GM15510 (cell line): ENCODE data around the gene MPO.

Experiments used
- POLR2A ChIP-seq: IDR thresholded peaks from 3 replicates; pipeline ENCODE4 v1.6.1; 2011; ENCODE audit warnings: borderline replicate concordance; ENCODE audit not compliant: insufficient read length; ENCODE audit errors: extremely low read depth

MPO gene

DNA sequence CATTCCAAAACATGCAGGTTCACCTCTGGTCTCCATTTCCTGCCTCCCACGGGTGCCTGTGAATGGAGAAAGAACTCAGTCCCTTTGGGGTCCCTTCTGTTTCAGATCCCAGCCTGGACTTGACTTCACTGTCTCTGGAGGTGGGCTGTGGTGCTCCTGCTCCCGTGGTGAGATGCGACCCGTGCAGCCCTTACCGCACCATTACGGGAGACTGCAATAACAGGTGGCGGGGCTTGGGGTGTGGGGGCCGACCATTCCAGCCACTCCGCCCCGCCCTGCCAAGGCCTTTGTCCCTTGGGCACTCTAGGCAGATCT lies 31.8 kb downstream of the MPO start:
- no peak for TF ChIP-seq POLR2A

DNA sequence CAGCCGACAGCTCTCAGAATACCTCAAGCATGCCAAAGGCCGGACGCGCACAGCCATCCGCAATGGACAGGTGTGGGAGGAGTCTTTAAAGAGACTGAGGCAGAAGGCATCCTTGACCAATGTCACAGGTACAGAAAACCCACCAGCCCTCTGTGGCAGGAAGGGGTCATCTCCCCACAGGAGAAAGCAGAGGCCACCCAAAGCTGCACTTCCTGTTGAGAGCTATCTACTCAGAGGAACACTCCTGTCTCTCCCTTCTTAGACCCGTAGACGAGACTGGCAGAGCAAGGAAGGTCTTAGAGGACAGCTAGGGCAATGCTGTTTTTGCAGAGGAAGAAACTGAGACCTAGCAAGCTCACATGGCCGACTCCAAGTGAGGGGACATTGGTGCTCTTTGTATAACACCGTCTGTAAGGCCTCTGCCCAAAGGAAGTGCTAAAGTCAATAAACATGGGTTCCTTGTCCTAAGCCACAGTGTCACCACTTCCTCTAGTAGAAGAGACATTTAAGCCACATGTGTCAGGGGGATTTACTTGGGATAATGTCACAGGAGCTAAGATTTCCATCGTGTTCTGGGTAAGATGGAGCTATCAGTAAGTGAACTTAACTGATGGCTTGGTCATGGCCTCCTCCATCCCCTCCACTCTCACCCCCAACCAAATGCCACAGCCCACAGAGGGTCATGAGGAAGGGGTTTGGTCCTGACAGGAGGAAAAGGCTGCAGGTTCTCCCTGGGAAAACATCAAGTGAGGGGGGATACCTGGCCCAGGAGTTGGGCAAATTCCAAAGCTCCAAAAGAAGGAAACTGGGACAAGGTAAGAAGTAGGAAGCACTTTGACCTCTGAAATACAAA lies 33.0 kb downstream of the MPO start:
- no peak for TF ChIP-seq POLR2A

DNA sequence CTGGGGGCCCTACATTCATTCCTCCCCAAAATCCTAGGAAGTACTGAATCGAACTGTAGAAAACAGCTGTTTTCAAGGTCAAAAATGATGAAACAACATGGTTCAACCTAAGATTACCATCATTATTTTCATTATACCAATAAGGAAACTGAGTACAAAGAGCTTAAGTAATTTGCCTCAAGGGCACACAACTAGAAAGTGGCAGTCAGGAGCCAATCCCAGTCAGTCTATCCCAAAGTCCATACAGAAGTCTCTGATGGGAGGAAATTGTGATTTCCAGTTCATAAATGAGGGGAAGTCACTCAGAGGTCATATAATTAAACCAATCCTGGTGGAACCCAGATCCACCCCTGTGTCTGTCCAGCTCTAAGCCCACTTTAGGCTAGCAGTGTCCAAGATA lies 34.0 kb downstream of the MPO start:
- no peak for TF ChIP-seq POLR2A

DNA sequence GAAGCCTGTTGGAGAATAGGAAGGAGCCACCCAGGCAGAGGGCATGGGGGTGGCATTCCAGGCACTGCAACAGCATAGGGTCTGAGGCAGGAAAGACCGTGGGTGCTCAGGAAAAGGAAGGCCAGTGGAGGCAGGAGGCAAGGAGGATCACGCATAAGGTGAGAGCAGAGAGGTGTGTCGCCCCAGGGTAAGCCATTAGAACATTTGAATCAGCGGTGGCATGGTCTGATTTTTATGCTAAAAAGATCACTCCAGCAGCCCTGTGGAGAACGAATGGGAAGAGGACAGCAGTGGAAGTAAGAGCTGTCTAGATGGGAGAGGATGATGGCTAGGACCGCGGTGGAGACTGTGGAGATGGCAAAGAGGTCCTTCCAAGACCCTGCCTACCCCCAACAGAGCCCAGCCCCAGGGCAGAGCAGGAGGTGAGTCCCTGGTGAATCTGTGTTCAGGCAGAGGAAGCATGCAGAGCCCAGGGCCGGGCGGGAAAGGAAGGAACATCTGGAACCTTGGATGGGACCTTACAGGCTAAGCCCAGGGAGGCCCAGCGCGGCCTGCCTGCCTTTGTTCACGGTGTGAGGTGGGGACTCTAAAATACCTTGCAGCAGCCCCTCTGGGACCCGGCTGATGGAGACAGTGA lies 34.5 kb downstream of the MPO start:
- no peak for TF ChIP-seq POLR2A

DNA sequence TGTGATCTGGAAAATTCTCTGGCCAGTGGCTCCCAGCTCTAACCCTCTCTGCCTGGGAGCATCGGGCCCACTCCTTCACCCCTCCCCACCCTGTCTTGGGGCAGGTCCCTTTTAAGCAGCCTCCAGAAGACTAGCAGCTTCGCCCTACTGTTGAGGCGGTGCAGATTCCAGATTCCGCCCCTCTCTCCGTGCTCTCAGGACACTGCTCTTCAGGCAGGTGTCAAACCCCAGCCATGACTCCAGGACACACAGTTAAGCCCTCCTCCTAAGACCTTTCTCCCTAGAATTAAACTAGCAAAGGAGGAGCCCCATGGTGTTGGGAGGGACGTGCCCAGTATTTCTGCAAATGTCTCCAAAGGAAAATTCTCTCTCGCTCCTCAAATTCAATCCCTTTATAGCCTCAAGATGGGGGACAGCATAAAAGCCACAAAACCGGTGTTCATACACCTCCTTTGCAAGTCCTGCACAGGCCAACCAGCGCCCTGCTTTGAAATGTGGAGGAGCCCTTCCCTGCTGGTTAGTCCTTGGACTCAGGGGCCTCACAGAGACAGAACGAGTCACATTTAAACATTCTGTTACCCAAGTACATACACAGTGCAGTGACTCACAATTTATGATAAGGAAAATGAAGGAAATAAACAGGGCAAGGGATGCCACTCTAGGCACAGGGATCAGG lies 35.2 kb downstream of the MPO start:
- no peak for TF ChIP-seq POLR2A

DNA sequence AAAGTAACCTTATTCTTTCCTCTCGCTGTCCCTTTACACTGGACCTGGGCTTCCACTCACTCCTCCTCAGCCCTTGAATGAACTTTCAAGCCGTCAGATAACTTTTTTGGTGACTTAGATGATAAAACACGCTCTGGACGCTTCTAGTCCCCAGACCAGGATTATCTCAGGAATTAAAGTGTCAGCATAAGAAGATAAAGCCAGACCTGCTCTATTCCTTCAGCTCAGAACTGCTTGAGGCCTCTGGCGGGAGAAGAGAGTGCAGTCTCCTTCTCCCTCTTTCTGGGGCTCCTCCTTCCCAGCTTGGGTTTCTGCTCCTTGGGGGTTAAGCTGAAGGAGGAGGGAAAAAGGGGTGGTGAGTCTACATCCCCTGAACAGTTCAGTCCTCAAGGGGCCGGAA lies 35.8 kb downstream of the MPO start:
- TF ChIP-seq POLR2A, result no peak

DNA sequence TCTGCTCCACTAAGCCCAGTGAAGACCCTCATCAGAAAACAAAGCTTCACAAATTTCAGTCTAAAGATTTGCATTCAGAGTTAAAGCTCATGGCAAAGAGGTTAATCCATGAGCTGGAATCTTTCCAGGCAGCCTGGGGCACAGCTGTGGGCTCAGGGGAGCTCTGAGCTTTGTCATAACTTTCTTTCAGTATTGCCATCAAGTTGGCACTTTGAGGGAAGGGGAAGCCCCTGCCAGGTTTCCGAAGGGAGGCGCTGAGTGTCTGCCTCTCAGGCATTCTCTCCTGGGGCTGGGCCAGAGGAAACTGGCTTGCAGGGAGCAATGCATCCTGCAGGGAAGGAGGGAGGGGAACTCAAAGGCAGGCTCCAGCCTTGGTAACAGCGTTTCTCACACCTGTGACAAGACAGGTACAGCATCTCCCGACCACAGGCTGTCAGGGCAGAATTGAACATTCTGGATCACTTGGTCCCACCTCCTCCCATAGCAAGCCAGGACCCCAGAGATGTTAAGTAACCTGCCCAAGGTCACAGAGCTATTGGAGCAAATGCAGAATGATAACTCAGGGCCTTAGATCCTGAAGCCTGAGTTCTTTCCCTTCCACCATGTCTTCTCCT lies 38.5 kb downstream of the MPO start:
- TF ChIP-seq POLR2A, result no peak

DNA sequence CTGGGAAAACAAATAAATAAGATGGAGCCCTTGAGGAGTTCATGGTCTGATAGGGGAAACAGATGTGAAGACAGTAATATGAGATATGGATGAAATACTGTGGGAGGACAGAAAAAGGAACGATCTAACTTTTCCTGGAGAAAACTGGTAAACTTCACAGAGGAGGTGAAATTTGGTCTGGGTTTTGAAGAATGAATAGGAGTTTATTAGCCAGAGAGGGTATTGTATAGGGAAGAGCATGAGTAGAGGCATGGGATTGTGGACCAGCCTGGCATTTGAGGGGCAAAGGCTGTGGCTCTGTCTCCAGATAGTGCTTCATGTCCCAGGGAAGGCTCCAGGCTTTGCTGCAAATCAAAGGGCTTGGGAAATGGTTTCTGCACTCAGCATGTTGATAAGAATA lies 40.7 kb downstream of the MPO start:
- no peak for TF ChIP-seq POLR2A

DNA sequence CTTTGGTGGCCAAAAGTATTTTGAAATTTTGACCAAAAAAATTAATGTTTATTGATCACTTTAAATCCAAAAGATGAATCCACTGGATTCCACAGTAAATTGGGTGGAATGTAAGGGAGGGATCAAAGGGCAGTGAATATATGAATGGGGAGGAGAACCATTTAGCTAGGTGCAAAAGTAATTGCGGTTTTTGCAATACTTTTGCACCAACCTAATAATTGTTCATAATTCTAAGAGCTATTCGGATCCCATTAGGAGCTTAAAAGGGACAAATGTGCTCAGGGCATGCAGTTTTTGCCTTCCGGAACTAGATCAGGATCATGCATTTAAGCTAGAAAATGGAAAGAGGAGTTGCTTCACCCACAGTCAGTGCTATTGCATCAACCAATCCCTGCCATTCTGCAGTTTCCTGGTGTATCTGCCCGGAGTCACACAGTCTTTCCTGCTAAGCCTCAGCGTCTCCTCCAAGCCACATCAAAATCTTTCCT lies 42.5 kb downstream of the MPO start, which contains the start of gene LPO:
TSS of gene LPO (plus strand) at position 438 of the 488 bp plus-strand sequence. CDS start 4,396 bp downstream, outside the sequence.
- TF ChIP-seq POLR2A, result no peak

DNA sequence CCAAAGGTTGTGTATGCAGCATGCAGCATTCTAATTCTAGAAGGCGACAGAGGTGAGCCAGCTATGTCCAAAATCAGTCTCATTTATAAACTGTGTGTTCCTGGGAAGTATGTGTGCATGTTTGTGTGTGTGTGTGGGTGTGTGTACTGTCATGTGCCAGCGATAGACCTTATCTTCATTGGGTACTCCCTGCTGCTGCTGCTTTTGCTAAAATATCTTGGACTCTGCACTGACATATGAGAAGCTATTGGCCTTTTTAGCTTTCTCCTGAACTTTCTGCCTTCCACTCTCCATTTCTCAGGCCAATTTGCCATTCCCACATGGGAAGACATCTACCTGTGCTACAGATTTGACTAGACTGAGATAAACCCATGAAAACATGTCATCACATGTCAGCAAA lies 44.3 kb downstream of the MPO start:
- TF ChIP-seq POLR2A, result no peak

DNA sequence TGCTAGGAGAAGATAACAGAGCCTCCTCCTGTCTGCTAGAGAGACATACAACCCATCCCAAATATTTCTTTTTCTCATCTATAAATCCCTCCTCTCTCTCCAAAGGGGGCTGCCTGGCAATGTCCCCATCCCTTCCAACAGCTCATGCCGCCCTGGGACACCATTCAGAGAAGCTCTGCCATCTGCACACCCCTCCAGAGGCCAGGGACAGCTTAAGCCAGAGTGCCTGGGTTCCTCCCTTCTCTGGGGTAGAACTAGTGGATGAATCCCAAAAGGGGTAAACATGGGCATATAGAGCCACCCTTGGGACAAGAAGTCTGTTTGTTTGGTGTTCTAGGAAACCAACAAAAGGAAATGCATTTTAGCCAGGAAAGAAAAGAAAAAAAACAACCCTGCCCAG lies 44.9 kb downstream of the MPO start:
- no peak for TF ChIP-seq POLR2A

DNA sequence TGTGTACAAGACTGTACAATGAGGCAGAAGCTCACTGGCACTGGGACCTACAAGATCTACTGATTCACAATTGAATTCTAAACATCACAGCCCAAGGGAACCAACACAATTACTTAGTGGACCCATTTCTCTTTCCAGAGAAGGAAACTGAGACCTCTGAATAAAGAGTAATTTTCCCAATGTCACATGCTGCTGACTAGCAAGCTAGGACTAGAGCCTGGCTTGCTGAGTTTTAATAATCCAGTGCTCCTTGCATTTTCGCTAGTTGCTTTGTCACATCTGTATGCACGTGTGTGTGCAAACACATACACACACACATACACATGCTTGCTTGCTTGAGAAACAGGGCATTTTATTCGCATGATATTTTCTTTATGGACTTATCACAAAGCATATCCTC lies 46.2 kb downstream of the MPO start:
- no peak for TF ChIP-seq POLR2A

DNA sequence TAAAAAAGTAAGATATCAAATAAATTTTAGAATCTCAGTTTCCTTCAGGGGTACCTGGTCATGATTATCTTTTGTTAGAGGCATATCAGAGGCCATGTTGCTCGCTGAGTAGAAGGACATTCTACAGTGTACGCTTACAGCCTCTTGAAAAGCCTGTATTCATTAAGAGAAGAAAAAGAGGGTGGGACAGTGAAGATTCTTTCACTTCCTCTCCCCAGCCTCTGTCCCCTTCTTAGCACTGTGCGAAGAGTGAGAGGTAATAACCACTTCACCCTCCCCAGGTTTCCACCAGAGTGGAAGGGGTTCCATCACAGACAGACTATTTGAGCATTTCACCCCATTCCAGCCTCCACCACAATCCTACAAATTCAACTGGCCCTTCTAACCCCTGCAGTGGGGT lies 47.2 kb downstream of the MPO start:
- TF ChIP-seq POLR2A, result no peak

DNA sequence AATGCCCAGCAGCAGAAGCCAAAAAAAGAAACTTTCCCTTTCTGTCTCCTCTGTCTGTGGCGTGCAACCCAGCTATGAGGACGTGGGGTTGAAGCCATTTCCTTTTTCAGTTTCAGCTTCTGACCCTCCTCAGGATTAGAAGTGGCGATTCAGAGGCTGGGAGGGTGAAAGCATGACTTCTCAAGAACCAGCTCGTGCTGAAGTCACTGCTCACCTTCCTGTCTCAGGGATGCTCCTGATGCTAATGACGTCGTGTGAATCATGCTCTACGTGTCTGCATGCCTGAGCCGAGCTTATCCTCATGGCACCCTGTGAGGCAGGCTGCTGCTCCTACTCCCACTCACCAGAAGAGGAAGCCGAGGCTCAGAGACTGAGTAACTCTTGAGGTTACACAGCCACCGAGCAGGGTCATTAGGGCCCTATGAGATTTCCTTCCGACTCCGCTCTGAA lies 48.0 kb downstream of the MPO start:
- no peak for TF ChIP-seq POLR2A

DNA sequence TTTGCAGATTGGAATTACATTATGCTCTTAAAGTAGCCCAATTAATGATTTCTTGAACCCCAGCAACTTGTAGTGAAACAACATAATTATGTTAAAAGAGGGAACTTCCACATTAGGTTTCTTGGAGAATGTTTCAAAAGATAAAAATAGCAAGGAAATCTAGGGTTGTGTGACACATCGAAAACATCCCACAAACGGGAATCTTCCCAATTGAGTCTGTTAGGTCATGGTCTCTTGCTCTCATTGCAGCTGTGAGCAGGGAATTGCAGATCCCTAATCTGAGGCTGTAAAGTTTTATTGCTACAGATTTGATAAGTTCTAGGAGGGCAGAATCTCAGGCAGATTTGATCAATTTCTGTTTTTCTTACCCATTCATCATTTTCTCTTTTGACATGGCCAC lies 49.1 kb downstream of the MPO start:
- no peak for TF ChIP-seq POLR2A
